Muscle of back (tissue), 11 donors: ENCODE data around the gene PABPC3. TPM values are rescaled to one million over a fixed set of nuclear protein-coding genes. Genes with fewer than 3 reads are reported as not detected.

ENCODE experiments used
- DNase-seq, 3 donors: peaks; one replicate each; pipeline versions ENCODE4 v3.0.0 to v3.0.0-alpha.2; 2013
- polyA plus RNA-seq, 10 donors: library from polyadenylated mRNA; unstranded; fragments of 120-200 nt; gene quantifications; one replicate each; pipeline ENCODE4 v1.2.1, GENCODE V29; 2013; ENCODE audit not compliant: insufficient read length in 10 of 10

The PABPC3 gene
- polyA plus RNA-seq, 10 donors: 0.25 to 0.73 (median 0.56) TPM

DNA sequence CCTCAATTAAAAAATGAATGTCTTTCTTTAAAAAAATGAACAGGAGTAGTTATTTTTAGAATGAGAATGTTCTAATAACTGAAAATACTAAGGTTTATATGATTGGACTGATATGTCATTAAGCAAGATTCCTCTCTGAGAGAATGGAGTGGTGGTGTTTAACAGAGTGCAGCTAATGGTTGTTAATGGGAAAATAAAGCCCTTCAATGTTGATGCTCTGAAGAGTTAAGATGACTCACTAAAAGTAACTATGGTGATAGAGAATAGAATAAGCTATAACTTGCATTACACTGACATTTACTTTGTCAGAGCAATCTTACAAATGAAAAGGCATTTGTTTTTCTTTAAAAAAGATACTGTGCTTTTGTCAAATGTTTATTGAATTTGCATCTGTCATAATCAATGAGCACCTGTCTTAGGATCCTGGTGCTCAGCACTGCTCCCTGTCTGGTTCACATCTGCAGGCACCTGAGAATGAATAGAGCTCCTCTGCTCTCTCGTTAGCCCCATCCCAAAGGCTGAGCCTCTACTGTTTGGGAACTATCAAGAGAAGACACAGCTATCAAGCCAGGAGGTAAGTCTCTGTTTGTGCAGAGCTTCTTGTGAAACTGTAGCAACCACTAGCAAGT, 15.1 kb downstream of the PABPC3 start:
- no peak for DNase-seq

DNA sequence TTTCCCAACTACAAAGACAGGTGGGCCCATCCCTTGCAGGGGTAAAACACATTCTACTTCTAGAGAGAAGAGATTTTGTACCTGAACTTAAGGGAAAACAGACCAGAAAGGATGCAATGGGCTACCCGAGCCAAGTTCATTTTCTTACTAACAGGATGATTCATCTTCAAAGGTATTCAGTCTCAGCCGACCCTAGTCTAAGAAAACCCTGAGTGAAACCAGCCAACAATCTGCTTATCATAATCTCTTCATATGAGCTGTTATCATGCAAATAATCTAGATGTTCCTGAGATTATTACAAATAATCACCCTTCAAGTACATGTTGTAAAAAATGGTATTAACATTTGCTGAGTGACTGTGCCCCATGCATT, 15.6 kb downstream of the PABPC3 start:
- DNase-seq: no peak

- no peak for DNase-seq
Observed at GRCh38 chr13:25112695-25113255, 16.8 kb downstream of the PABPC3 start.

- DNase-seq: peak; percentile 68 to 87 (median 76)
Observed at GRCh38 chr13:25114220-25114619, 18.3 kb downstream of the PABPC3 start.

- DNase-seq: no peak
Observed at GRCh38 chr13:25116044-25116443, 20.1 kb downstream of the PABPC3 start.

DNA sequence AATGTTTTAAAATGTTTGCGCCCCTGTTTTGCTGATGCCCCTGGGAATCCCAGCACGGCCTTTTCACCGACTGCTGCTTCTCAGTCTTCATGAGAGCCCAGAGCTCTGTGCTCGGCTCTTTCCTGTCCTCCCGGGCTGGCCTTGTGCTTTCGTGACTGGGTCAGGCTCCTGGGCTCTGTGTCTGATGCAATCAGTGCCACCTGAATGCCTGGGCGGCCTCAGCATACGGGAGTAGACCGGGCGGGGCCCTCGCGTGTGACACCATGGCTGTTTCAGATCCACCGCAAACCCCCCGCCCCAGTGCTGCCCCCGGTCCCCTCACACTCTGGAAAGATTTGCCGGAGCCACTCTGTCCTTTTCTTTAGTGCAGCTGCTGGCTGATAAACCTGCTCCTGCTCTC, 21.4 kb downstream of the PABPC3 start:
- no peak for DNase-seq

DNA sequence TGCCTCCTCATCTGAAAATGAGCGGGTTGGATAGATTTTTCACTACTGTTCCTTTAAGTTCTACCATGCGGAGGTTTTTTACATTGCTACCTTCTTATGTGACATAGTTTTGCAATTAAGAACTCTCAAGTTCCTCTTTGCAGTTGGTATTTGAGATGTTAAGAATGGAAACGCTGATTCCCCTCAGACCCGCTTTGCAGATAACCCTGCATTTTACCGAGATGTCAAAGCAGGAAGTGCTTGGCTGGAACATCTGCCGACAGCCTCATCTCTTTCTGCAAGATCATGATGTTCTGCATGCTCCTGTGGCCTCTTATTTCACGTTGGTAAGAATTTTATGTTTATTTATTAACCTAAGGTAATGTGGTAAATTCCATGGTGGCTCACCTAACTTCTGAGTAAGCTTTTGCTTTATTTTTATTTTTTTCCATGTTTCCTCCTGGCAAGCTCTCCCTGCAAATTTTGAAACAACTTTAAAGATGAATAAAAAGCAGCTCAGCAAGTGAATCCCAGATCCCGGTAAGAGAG, 22.5 kb downstream of the PABPC3 start:
- peak in 1 of 3 donors; percentile 4 for DNase-seq

GRCh38 chr13:25130944-25131343, 35.0 kb downstream of the PABPC3 start:
- no peak for DNase-seq

- no peak for DNase-seq
Observed at GRCh38 chr13:25131881-25132420, 36.0 kb downstream of the PABPC3 start.

DNA sequence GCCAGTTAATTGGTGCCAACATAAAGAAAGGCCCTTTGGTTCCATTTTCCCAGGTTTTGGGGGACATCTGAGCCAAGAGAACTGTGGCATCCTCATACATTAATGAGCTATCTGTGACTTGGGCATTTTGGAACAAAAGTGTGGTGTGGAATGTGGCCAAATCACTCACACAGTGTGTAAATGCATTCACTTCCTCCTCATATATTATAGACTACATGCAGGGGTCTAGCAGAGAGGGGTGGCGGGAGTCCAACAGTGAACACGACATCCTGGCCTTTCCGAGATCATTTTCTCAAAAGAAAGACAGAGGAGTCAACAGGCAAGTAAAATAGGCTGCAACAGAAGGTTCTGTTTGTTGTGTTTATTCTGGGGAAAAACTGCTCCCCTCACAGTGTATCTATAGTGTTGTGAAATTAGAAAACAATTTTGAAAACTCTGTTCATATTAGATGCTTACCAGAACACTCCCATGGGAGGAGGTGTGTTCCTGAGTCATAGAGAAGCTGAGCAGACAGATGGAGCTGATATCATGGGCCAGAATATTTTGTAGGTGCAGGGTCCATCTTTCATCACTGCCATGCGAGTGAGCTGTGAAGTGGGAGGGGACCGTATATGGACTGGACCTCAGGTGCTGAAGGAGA, 36.9 kb downstream of the PABPC3 start:
- DNase-seq: peak in 2 of 3 donors; percentile 8 to 44

- no peak for DNase-seq
Observed at GRCh38 chr13:25135896-25136295, 40.0 kb downstream of the PABPC3 start.

DNA sequence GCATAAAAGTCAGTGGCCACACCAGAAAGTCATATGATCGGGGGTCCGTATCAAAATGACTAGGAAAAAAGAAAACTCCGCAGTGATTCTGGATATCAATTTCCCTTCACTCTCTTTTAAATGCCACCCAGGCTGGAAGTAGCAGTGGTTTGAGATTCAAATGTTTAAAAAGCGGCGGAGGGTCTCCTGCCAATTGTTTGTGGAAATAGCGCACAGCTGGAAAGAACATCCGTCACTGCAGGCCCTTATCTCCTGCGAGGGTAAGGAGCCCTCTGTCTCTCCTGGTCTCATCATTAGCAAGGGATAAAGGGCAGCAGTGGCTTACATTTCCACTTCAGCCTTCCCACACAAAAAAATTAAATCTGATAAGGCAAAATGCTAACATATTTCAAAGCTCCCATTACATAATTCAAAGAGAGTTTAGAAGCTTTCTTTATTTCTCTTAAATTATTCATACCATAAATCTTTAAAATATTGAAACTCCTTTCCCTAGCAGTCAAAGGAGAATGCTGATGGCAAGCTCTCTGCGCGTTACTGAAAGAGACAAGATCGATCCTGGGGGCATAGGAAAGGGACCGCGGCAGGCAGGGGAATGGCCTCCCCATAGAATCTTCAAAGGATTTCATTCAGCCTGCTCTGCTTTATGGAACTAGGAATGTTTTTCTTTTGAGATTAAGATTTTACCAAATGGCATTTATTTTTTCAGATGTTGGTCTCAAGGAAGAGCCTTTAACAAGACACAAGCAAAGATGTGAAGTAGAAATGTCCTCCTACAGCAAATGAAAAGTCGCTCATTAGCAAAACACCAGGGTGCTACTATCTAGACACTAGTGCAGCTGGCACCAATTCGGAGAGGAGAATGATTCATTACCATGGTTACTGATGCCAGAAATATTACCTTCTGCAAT, 41.2 kb downstream of the PABPC3 start:
- no peak for DNase-seq

GRCh38 chr13:25137788-25138115, 41.8 kb downstream of the PABPC3 start:
- DNase-seq: no peak

DNA sequence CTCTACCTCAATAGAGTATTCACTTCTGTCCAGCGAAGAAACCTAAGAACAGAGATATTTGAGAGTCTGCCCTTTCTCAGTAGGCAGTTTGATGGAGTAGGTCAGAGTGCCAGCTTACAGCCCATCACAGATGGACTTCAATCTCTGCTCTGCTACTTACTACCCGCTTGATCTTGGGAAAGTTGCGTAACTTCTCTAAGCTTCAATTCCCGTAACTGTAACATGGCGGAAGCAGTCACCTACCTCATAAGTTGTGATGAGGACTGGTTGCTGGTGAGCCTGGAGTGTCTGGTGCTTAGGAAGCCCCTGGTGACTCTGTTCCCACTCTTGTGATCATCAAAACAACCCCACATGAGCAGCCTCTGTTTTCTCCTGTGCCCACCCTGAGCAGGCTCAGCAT, 45.1 kb downstream of the PABPC3 start:
- DNase-seq: no peak

DNA sequence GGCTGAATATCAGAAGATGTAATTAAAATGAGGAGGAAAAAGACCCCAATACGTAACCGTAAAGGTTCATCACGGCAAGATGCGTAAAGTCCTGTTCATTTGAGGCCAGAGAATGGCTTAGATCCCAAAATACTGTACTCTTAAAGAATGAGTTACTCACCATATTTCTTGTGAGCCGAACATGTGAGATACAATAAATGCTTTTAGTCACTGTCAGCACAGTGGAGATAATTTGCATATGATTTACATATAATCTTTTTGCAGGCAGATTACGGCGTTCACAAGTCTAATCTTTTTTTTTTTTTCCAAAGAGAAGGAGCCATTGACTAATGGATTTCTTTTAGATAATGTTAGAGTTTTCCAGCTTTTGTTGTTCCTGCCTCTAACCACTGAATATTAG, 47.8 kb downstream of the PABPC3 start:
- DNase-seq: no peak

- DNase-seq: no peak
Observed at GRCh38 chr13:25147638-25148401, 51.9 kb downstream of the PABPC3 start.

- no peak for DNase-seq
Observed at GRCh38 chr13:25148402-25148771, 52.5 kb downstream of the PABPC3 start.
